ENCODE data around the gene CAST. TPM values are rescaled to one million over a fixed set of nuclear protein-coding genes. Genes with fewer than 3 reads are reported as not detected.

Gene CAST
- total RNA-seq, 1 donor from 2014 or later, result 97.0 TPM

DNA sequence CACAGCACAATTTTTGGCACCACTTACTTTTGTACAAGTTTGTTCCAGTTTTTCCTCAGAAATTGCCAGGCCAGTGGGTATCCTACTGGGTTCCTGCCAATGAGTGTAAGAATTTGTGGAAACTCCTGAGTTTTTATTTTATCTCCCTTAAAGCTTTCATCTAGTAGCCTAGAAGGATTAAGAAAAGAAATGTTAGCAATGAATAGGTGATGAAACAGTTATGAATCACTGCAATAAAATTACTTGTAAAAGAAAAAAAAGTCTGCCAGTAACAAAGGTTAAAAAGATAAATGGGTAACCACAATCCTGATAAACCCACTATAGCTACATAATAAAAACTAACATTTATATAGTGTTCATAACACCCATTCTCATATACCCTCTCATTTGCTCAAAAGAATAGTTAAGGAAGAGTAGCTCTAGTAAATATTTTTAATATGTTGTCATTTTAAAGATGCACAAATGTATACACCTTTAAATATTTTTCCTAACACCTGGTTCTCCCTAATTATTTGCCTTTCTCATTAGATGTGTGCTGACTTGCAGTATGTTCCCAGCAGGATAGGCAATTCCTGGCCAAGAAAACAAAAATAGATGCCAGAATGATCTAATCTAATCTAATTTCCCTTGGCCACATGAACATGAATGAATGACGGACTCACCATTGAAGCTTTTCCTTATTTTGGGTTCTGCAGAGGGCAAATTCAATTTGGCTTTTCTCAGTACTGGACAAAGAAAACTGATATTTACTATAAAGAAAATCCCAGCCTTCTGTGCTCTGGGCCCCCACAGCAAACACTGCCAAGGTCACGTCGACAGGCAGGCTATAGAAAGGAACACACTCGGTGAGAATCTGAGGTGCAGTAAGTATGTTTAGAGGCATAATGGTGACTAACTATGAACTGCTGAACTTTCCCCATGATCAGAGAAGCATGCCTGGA lies 119.1 kb downstream of the CAST start:
- Mint-ChIP-seq H3K4me3 (ENCODE audit: low read depth) (no peak overlapping the region), H3K36me3 (ENCODE audit: insufficient read depth) (peaks cover 29% of the 10 kb centered on the region), H3K9me3 (ENCODE audit: low read depth) (no peaks in the 10 kb centered on the region), H3K4me1 (ENCODE audit: low read depth) (peaks cover 8% of the 10 kb centered on the region), H3K27me3 (no peaks in the 10 kb centered on the region), H3K27ac (peak overlapping the region; percentile 73)
- DNase-seq (ENCODE audit: low spot score, unreplicated experiment), result no peak
- TF ChIP-seq, protein P1, sequence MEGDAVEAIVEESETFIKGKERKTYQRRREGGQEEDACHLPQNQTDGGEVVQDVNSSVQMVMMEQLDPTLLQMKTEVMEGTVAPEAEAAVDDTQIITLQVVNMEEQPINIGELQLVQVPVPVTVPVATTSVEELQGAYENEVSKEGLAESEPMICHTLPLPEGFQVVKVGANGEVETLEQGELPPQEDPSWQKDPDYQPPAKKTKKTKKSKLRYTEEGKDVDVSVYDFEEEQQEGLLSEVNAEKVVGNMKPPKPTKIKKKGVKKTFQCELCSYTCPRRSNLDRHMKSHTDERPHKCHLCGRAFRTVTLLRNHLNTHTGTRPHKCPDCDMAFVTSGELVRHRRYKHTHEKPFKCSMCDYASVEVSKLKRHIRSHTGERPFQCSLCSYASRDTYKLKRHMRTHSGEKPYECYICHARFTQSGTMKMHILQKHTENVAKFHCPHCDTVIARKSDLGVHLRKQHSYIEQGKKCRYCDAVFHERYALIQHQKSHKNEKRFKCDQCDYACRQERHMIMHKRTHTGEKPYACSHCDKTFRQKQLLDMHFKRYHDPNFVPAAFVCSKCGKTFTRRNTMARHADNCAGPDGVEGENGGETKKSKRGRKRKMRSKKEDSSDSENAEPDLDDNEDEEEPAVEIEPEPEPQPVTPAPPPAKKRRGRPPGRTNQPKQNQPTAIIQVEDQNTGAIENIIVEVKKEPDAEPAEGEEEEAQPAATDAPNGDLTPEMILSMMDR (IDR thresholded peaks at IDR 0.05; ENCODE audit: unreplicated experiment), result no peak

DNA sequence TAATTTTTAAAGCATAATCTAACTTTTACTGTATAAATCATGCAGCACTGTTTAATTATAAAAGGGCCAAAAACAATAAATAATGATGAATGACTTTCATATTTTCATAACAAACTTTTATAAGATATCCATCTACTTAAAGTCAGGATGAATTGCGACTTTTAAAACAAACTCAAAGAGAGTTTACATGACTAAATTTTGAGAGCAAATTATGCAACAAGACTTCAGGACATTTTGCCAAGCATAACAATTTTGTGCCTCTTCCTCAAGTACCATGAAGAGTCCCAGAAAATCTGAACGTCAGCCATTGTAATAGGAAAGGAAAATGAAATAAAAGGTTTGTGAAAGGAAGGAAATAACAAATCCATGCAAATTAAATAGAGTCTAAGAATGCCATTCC lies 121.2 kb downstream of the CAST start:
- Mint-ChIP-seq H3K36me3 (ENCODE audit: insufficient read depth) (peaks cover 24% of the 10 kb centered on the region), H3K27me3 (no peaks in the 10 kb centered on the region), H3K4me3 (ENCODE audit: low read depth) (no peak overlapping the region), H3K4me1 (ENCODE audit: low read depth) (peaks cover 8% of the 10 kb centered on the region), H3K27ac (no peak overlapping the region), H3K9me3 (ENCODE audit: low read depth) (no peaks in the 10 kb centered on the region)
- TF ChIP-seq, protein P1 (IDR thresholded peaks at IDR 0.05; ENCODE audit: unreplicated experiment), result no peak
- no peak for DNase-seq (ENCODE audit: low spot score, unreplicated experiment)

DNA sequence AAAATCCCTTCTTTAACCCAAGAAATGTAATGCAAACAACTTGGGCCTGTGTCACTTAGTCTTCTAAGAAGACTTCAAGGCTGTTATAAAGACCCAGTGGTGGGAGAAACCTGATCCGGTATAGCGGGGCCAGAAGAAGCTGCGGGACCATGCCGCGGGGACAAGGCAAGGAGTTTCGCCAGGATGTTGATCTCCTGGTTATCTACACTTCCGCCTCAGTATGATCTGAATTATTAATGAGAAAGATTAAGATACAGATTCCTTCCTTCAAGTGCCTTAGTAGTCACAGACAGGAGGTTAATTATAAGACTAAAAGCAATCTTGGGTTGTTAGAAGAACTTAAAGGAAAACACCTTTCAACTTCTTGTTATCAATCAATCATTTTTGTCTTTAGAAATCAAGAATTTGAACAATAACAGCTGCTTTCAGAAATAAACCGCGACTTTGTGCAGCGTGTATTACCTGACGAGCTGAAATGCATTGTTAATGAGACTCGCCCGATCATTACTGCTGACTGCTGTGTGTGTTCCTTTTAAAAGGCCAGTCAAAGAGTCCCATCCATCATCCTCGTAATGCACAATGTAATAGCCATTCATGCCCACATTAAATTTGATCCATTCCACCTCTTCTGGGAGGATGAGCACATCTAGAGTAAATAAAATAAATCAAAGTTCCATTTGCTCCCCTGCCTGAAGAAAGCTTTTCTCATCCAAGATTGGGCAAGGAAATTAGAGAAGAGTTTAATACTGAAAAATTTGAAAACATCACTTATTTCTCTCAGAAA lies 123.3 kb downstream of the CAST start:
- no peak for DNase-seq (ENCODE audit: low spot score, unreplicated experiment)
- TF ChIP-seq, protein P1 (IDR thresholded peaks at IDR 0.05; ENCODE audit: unreplicated experiment), result no peak
- Mint-ChIP-seq H3K9me3 (ENCODE audit: low read depth) (no peaks in the 10 kb centered on the region), H3K4me1 (ENCODE audit: low read depth) (peaks cover 8% of the 10 kb centered on the region), H3K27ac (peak overlapping the region; percentile 8), H3K36me3 (ENCODE audit: insufficient read depth) (peaks cover 33% of the 10 kb centered on the region), H3K27me3 (no peaks in the 10 kb centered on the region), H3K4me3 (ENCODE audit: low read depth) (no peak overlapping the region)

DNA sequence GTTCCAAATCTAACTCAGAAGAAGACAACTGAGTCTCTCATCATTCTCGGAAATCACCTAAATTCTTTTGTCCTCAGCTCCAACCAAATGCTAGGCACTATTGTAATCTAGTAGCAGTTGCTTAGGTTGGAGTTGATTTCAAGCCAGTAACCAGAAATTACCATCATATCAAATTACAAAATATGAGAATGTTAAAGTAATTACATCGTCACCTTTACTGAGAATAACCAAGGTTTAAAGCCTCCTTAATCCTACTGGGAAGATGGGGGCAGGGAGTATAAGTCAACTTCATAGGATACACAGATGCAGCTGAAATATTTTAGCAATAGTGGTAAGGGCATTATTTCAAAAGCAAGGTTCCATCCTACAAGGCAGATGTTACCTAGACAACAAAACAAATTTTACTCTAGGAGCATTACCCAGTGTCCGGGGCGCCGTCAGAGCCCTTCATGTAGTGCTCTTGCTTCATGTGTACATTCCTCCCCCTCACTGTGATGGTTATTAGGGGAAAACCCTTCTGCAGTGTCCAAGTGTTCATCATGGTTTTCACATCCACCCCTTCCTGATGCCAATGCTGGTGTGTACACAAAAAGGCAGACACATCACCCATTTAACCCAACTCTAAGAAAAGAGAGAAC lies 126.1 kb downstream of the CAST start:
- H3K27ac Mint-ChIP-seq, result no peak overlapping the region
- no peaks in the 10 kb centered on the region for H3K9me3 Mint-ChIP-seq (ENCODE audit: low read depth)
- H3K36me3 Mint-ChIP-seq (ENCODE audit: insufficient read depth), result peaks cover 27% of the 10 kb centered on the region
- TF ChIP-seq, protein P1 (IDR thresholded peaks at IDR 0.05; ENCODE audit: unreplicated experiment), result no peak
- no peak for DNase-seq (ENCODE audit: low spot score, unreplicated experiment)
- peaks cover 4% of the 10 kb centered on the region for H3K4me1 Mint-ChIP-seq (ENCODE audit: low read depth)
- H3K27me3 Mint-ChIP-seq, result no peaks in the 10 kb centered on the region
- H3K4me3 Mint-ChIP-seq (ENCODE audit: low read depth), result no peak overlapping the region

DNA sequence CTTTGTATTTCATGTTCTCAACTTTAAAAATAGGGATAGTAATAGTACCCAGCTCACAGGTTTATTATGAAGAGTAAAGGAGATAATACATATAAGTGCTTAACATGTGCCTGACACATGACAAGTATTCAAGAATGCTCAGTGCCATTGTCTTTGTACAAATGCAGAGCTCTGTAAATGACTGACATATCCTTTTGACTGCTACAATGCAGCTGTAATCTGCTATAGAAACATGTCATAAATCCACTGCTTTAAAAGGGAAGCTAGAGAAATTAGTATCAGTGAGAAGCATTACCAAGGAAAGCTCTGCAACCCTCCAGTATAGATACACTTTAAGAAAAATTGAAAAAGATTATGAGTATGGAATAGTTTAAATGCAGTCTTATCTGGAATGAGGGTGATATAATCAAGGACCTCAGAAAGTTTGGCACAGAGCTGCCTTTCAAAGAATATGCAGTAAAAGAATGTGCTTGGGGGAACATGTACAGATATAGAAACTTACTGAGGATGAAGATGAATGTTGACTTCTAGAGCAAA lies 127.7 kb downstream of the CAST start:
- no peaks in the 10 kb centered on the region for H3K9me3 Mint-ChIP-seq (ENCODE audit: low read depth)
- H3K27ac Mint-ChIP-seq, result no peak overlapping the region
- peaks cover 20% of the 10 kb centered on the region for H3K36me3 Mint-ChIP-seq (ENCODE audit: insufficient read depth)

More for the DNA sequence above, 127.7 kb downstream of the CAST start:
- TF ChIP-seq, protein P1 (IDR thresholded peaks at IDR 0.05; ENCODE audit: unreplicated experiment), result no peak
- no peak for DNase-seq (ENCODE audit: low spot score, unreplicated experiment)
- Mint-ChIP-seq H3K27me3 (no peaks in the 10 kb centered on the region), H3K4me1 (ENCODE audit: low read depth) (peaks cover 4% of the 10 kb centered on the region), H3K4me3 (ENCODE audit: low read depth) (no peak overlapping the region)
